ENCODE data around the gene ZBTB32.
"Not testable (repeated sequence)": the region's sequence is repeated elsewhere in the genome, so short reads cannot be mapped to it uniquely, and the experiment has no call there.

The ZBTB32 gene

GRCh38 chr19:35704218-35704617 is at the start of gene ZBTB32:
Gene ZBTB32 (plus strand): TSS chr19:35704558. CDS start chr19:35714627, 10,069 bp downstream.
- DNase-seq (ENCODE audit: low read depth in 2 of 2) = no peak

DNA sequence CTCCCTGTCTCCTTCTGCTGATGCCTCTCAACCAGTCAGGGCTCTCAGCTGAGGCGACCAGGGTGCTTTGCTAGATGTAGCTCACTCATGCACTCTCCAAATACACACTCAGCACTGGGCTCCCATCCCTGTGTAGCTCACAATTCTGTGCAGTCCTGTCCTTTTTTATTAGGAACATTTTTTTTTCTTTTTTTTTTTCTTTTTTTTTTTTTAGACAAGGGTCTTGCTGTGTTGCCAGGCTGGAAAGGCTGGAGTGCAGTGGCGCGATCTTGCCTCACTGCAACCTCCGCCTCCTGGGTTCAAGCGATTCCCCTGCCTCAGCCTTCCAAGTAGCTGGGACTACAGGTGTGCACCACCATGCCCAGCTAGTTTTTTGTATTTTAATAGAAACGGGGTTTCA is 49.5 kb upstream of the ZBTB32 start:
- DNase-seq (ENCODE audit: low read depth in 2 of 2) = not testable (repeated sequence)

DNA sequence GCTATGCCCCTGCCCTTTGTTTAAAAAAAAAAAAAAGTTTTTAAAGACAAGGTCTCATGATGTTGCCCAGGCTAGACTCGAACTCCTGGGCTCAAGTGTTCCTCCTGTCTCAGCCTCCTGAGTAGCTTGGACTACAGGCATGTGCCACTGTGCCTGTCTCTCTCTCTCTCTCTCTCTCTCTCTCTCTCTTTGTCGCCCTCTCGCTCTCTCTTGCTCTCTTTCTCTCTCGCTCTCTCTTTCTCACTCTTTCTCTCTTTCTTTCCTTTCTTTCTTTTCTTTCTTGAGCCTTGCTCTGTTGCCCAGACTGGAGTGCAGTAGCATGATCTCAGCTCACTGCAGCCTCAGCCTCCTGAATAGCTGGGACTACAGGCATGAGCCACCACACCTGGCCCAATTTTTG is 48.8 kb upstream of the ZBTB32 start:
- no peak for DNase-seq (ENCODE audit: low read depth in 2 of 2)

- no peak for DNase-seq (ENCODE audit: low read depth in 2 of 2)
Observed at GRCh38 chr19:35656700-35657099, 47.7 kb upstream of the ZBTB32 start.

GRCh38 chr19:35657904-35658700 is 46.3 kb upstream of the ZBTB32 start:
- no peak for DNase-seq (ENCODE audit: low read depth in 2 of 2)

GRCh38 chr19:35661995-35662340 is 42.4 kb upstream of the ZBTB32 start:
- no peak for DNase-seq (ENCODE audit: low read depth in 2 of 2)

- DNase-seq (ENCODE audit: low read depth in 2 of 2) = no peak
Observed at GRCh38 chr19:35663981-35664380, 40.4 kb upstream of the ZBTB32 start.

GRCh38 chr19:35665157-35665556 is 39.2 kb upstream of the ZBTB32 start:
- DNase-seq (ENCODE audit: low read depth in 2 of 2) = no peak

- DNase-seq (ENCODE audit: low read depth in 2 of 2) = no peak
Observed at GRCh38 chr19:35665604-35666003, 38.8 kb upstream of the ZBTB32 start.

GRCh38 chr19:35666251-35666913 is 38.0 kb upstream of the ZBTB32 start, which contains the start of gene UPK1A:
Gene UPK1A (plus strand): TSS chr19:35666517. CDS start chr19:35666813, 296 bp downstream.
- DNase-seq (ENCODE audit: low read depth in 2 of 2) = no peak

GRCh38 chr19:35669566-35669965 is 34.8 kb upstream of the ZBTB32 start:
- DNase-seq (ENCODE audit: low read depth in 2 of 2) = no peak

GRCh38 chr19:35669974-35670373 is 34.4 kb upstream of the ZBTB32 start:
- DNase-seq (ENCODE audit: low read depth in 2 of 2) = no peak

GRCh38 chr19:35670686-35671085 is 33.7 kb upstream of the ZBTB32 start:
- DNase-seq (ENCODE audit: low read depth in 2 of 2) = no peak

DNA sequence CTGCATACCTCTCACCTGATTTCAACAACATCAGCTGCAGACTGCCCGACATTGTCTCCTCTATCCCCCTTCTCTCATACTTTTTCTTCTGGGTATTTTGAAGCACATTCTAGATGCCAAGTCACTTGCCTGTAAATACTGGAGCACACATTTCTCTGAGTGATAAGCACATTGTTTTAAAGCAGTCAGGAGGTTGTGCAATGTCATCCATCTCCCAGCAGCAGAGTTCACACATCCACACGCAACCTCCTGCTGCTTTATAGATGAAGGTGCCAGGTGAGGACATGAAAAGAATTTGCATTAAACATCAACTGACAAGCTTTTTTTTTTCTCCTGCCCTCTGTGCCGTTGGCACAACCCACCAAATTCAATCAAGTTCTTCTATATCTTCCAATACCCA is 32.5 kb upstream of the ZBTB32 start:
- DNase-seq (ENCODE audit: low read depth in 2 of 2) = no peak

DNA sequence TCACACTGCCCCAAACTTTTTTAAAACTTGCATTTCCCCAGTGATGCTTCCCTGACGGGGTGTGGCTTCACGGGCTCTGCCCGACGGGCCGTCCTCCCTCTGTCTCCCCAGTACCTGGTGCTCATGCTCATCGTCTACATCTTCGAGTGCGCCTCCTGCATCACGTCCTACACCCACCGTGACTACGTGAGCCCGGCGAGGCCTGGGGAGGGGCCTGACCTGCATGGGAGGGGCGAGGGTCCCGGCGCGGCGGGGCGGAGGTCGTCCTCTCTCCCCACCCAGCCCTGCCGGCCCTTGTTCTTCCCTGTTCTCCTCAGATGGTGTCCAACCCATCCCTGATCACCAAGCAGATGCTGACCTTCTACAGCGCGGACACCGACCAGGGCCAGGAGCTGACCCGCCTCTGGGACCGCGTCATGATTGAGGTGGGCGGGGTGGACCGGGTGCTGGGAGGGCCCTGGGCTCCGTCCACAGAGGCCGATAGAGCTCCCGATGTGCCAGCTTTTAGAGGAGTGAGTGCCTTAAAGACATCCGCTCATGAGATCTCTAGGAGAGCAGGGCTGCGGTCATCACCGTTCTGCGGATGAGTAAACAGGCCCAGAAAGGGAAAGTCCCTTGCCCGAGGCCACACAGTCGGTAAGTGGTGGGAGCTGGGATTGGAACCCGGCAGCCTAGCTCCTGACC is 31.1 kb upstream of the ZBTB32 start:
- DNase-seq (ENCODE audit: low read depth in 2 of 2) = peak; percentile 20 to 49

- no peak for DNase-seq (ENCODE audit: low read depth in 2 of 2)
Observed at GRCh38 chr19:35675589-35676140, 28.7 kb upstream of the ZBTB32 start.

GRCh38 chr19:35689836-35690235 is 14.5 kb upstream of the ZBTB32 start:
- DNase-seq (ENCODE audit: low read depth in 2 of 2) = no peak

- not testable (repeated sequence) for DNase-seq (ENCODE audit: low read depth in 2 of 2)
Observed at GRCh38 chr19:35691106-35691505, 13.3 kb upstream of the ZBTB32 start.

DNA sequence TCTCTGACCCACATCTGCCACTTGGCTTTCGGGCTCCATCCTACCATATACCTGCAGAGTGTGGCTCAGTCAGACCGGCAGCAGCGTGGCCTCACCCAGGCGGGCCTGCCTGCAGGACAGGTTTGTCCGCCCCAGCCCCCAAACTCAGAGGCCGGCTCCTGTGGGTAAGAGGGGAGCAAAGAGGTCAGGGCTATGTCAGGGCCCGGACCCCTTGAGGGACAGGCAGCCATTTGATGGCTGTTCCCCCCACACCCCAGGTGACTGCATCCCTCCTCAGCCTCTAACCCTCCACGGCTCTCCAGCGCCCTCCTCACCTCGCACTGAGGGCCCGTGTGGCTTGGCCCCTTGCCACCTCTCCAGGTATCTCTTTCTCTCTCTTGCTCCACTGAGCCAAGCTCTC is 12.3 kb upstream of the ZBTB32 start:
- DNase-seq (ENCODE audit: low read depth in 2 of 2) = no peak

GRCh38 chr19:35693422-35693821 is 10.9 kb upstream of the ZBTB32 start:
- DNase-seq (ENCODE audit: low read depth in 2 of 2) = no peak

GRCh38 chr19:35693835-35694599 is 10.3 kb upstream of the ZBTB32 start:
- DNase-seq (ENCODE audit: low read depth in 2 of 2) = peak; percentile 82 to 90

Measured in stimulated activated CD4-positive, alpha-beta T cell treated with anti-CD3 and anti-CD28 coated beads, Interleukin-12 subunit alpha, Interleukin-12 subunit beta, amount 100 ng/mL, for 24 hours (primary cell).